HG03175 (cell line): Measurements from ENCODE around the gene SETD4.
A peak's percentile ranks its signal among the peaks of the same experiment; 100 is the strongest.
"Not testable (repeated sequence)": the region's sequence is repeated elsewhere in the genome, so short reads cannot be mapped to it uniquely, and the experiment has no call there.

Experiments
- ATAC-seq: cut with Tn5 transposase; IDR thresholded peaks from one replicate; pipeline ENCODE4 v1.9.1; 2021; ENCODE audit warnings: mild to moderate bottlenecking, moderate library complexity; ENCODE audit not compliant: unreplicated experiment

SETD4 gene, protein sequence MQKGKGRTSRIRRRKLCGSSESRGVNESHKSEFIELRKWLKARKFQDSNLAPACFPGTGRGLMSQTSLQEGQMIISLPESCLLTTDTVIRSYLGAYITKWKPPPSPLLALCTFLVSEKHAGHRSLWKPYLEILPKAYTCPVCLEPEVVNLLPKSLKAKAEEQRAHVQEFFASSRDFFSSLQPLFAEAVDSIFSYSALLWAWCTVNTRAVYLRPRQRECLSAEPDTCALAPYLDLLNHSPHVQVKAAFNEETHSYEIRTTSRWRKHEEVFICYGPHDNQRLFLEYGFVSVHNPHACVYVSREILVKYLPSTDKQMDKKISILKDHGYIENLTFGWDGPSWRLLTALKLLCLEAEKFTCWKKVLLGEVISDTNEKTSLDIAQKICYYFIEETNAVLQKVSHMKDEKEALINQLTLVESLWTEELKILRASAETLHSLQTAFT

DNA sequence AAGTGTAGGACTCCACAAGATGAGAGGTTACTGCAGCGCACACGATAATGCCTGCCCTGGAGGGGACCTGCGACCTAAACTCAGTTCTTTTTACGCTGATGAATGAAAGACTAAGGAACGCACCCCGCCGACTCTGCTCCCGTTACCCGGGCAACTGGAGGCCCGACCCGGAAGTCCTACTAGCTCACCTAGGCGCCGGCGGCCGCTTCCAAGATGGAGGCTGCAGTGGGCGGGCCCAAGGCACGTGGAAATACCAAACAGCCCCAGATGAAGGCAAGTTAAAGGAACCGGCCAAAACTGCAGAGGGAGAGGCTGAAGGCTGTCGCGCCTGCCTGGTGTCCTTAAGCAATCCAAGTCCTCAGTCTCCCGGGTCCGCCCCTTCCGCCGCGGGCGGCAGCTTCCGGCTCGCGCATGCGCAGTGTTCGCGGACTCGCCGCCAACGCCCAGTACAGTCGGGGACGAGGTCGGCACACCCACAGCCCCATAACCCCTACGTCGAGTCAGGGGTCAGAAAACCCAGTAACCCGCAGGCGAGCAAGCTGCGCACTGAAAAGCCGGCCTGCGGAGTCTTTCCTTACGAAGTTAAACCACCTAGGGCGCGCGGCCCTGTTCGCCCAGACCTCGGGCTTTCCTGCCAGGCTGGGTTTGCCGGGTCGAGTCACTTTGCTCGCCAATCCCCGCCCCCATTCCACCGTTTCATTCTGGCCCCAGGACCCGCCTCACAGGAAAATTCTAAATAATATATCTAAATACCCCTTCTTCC is at the start of gene SETD4:
TSS of gene SETD4 (minus strand) at position 368 of the 763 bp plus-strand sequence. CDS start 1,638 bp downstream, outside the sequence.
- ATAC-seq, result peak; percentile 90

DNA sequence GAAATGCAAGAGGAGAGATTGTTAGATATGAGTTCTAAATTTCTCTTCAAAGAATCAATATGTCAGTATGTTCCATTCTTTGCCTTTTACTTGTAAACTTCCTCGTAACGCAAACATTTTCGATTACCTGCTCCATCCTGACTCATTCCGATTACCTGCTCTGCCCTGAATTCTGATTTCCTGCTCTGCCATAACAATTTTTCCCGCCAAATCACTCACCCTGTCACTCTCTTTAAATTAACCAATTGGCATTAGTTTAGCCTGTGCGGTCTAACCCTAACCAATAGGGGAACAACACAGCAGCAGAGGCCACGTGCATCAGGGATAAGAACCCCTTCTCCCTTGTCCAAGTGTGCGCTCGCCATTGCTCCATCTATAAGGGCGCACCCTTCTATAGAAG is 49.5 kb upstream of the SETD4 start:
- no peak for ATAC-seq

DNA sequence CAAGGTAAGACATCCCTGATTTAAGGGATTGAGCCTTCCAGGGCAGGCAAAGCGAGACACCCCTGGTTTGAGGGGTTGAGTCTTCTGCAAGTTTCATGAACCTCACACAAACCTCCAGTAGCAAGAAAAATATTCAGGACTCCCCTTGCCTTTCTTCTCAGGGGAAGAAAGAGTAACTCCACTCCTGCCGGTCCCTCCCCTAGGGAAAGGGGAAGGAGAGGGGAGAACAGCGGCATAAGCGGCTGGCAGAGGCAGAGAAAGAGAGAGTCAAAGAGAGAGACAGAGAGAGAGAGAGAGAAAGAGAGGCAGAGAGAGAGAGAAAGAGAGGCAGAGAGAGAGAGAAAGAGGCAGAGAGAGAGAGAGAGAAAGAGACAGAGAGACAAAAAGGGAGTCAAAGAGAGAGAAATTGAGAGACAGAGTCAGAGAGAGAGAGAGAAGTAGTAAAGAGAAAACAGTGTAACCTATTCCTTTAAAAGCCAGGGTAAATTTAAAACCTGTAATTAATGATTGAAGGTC is 45.1 kb upstream of the SETD4 start:
- ATAC-seq, result no peak

DNA sequence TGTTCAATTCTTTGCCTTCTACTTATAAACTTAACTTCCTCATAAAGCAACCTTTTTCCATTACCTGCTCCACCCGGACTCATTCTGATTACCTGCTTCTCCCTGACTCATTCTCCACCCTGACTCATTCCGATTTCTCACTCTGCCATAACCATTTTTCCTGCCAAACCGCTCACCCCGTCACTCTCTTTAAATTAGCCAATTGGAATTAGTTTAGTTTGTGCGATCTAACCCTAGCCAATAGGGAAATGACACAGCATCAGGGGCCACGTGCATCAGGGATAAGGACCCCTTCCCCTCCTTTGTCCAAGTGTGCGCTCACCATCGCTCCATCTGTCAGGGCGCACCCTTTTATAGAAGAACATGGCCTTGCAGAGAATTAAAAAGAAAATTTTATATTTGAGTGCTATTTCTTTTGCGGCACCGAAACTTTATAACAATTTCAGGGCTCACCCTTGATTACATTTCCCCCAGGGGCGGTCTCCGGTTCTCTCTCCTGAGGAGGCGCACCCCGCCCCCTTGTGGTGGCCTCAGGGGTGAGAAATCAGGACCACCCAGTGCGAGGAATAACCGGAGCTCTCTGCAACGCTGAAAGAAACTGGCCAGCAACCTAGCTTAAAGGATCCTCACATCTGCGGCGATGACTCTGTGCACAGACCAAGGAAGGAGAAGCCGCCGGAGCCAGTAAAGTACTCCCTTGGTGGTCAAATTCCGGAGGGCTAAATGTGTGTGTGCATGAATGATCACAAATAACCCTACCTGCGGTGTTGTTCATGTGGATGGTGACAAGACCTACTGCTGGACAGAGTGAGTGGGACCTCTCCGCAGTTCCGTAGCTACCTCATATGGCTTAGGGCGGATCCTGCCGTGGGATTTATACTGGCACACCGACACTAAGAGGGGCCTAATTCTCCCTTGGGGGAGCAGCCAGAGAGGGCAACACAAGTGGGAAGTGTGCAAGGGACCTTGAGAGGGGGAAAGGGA is 44.3 kb upstream of the SETD4 start:
- ATAC-seq, result no peak

DNA sequence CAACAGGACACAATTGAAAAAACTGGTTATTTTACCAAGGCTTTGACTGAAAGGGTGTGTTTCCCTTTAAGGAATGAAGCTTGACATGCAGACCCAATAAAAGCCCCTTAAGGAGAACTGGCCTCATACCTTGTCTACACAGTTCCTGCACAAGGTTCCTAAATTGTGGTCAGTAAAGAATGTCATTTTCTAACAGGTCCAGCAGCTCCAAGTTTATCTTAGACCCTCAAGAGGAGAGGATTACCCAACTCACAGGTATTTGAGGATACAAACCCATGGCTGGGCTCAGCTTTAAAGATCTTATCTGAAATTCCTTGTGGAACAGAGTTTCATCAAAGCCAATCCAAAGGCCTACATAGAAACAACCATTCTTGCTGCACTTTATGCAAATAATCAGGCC is 43.1 kb upstream of the SETD4 start:
- no peak for ATAC-seq

DNA sequence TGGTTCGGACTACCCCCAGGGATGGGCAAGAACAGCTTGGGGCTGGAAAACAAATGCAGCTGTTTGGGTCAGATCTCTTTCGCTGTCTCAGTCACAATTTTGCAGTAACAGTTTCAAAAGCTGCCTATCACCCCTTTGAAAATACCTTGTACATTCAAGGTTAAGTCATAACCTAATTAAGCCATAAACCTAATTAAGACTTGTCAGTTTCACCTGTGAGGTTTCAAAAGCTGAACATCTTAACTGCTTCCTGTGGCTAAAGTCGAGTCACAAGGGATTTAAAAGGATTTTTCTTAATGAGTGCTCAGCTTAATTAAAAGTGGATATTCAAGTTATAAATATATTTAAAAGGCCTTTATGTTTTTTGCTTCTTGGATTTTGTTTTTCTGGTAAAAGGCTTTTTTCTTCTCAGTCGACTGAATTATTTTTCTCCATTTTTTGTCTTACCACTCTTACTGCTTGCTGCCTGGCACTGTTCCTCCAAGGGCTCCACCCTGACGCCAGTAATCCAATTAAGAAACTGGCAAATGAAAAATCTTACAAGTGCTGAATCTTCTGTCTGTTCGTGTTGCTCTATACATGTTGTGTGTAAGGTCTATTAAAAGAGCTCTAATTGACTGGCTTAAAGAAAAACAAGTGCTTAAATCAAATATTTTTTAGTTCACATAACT is 40.8 kb upstream of the SETD4 start:
- no peak for ATAC-seq

DNA sequence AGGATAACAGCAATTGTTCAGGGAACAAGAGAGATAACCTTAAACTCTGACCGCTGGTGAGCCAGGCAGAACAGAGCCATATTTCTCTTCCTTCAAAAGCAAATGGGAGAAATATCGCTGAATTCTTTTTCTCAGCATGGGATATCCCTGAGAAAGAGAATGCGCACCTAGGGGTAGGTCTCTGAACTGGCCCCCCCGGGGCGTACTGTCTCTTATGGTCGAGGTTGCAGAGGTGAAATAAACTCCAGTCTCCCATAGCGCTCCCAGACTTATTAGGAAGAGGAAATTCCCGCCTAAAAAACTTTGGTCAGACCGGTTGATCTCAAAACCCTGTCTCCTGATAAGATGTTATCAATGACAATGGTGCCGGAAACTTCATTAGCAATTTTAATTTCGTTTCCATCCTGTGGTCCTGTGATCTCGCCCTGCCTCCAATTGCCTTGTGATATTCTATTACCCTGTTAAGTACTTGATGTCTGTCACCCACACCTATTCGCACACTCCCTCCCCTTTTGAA is 39.4 kb upstream of the SETD4 start:
- not testable (repeated sequence) for ATAC-seq

DNA sequence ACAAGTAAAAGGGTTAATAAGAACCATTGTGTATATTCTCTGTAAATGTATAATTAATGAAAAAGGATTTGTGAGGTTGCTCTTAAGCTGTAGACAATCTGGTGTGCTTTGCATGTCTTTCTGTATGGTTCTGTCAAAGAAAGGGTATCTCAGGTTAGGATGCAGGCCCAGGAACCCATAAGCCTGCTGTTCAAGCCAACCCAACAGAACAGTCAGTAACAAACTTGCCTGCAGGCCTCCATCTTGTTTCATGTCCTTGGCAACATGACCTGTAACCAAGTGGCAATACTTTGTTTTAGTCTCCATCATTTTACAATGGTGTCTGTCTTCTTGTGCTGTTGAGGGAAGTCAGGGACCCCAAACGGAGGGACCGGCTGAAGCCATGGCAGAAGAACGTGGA is 38.7 kb upstream of the SETD4 start:
- no peak for ATAC-seq

DNA sequence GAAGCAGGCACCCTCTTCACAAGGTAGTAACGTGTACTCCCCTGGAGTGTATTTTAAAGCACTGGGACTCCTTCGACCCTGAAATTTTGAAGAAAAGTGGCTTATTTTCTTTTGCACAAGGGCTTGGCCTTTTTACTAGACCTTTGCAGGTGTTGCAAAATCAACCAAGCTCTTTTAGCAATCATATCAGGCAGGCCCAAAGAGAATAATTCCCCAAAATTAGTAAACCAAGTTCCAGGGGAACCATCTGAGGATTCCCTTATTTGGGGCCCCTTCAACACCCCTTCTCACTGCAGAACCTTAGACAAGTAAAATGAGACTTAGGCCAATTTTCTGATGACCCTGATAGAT is 37.8 kb upstream of the SETD4 start:
- ATAC-seq, result no peak

DNA sequence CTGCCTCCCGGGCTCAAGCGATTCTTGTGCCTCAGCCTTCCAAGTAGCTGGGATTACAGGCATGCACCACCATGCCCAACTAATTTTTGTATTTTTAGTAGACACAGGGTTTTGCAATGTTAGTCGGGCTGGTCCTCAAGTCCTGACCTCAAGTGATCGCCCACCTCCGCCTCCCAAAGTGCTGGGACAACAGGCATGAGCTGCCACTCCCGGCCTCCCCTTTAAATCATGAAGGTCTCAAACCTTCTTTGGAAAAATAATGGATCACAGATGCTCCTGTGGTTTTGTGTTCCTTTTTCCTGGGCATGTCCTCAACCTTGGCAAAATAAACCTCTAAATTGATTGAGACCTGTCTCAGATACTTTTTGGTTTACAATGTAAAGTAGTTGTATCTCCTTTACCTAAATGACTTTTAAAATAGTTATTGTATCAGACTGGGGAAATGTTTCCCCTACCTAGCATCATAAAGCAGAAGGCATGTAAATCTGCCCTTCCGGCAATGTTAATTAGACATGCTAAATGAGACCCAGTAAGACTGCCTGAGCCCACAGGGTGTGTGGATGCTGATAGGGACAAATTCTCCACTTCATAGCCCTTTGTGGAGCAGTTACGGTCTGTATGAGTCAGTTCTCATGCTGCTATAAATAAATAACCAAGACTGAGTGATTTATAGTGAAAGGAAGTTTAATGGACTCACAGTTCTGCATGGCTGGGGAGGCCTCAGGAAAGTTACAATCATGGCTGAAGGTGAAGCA is 37.3 kb upstream of the SETD4 start:
- ATAC-seq, result peak; percentile 57

DNA sequence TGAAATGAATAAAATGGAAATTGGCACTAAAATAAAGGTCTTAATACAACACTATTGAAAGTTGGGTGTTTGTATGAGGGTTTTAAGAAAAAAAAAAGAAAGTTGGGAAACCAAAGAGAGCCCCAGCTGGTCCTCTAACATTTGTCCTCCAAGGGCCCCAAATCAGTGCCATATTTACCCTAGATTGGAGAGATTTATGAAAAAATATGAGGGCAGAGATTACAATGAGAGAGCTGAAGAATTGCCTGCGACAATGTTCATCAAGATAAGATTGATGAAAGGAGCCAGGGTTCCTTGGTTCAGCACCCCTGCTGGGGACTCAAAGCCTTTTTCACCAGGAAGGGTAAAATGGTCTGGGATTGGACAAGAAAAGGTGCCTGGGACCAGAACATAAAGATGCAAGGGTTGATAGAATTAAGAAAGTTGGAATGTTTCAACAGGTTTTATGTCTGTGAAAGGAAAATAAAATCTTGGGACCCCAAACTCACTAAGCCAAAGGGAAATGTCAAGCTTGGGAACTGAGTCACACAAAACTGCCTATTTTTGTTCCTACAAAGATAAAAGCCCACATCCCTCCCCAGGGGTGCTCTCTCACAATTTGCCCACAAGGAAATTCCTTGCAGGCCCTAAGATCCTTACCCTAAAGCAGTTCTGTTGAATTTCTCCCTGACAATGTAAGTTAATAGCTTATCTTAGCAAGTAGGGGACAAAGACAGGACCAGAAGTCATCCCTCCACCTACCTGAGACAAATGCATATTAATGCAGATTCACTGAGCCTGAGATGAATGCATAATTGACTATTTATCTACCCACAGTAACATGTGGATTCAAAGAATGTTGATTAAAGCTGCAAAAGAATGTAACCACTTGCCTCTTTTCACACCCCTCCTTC is 36.3 kb upstream of the SETD4 start:
- no peak for ATAC-seq

DNA sequence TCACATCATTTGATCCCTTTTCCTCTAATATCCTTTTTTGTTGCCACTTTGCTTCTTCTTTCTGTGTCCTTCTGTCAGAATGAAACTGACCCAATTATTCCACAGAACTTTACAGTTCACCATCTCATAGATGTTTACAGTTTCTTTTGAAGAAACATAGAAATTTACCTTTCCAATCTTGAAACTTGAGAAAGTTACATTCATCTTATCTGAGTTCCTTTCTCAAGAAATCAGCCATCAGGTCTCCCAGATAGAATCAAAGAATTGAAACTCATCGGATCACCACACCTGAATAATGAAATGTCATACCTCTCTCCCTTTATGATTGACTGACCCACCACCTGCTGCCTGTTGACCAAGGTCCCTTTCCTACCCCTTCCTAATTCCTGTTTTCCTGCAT is 33.2 kb upstream of the SETD4 start:
- no peak for ATAC-seq

DNA sequence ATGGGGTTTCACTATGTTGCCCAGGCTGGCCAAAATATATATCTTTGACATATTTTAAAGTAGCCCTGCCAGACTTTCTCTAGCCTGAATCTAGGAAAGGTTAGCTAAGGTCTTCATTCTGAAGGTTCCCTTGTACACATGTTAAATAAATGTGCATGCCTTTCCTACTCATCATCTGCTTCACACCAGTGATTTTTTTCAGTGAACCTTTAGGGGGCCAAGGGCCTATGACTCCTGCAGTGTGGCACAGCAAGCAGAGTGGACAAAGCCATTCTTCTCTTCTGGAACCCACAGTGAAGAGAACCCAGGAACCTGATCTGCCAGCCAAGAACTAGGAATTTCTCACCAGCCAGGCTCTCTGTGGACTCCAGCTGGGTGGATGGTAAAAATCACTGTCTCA is 32.4 kb upstream of the SETD4 start:
- no peak for ATAC-seq

DNA sequence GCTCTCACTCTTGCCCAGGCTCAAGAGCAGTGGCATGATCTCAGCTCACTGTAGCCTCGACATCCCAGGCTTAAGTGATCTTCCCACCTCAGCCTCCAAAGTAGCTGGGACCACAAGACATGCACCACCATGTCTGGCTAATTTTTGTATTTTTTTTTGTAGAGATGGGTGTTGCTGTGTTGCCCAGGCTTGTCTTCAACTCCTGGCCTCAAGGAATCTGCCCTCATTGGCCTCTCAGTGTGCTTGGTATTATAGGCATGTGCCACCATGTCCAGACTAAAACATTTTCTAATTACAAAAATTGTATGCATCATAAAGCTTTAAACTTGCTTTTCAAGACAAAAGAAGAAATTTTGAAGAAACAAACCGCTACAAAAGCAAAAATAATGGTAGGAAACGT is 29.6 kb upstream of the SETD4 start:
- no peak for ATAC-seq

DNA sequence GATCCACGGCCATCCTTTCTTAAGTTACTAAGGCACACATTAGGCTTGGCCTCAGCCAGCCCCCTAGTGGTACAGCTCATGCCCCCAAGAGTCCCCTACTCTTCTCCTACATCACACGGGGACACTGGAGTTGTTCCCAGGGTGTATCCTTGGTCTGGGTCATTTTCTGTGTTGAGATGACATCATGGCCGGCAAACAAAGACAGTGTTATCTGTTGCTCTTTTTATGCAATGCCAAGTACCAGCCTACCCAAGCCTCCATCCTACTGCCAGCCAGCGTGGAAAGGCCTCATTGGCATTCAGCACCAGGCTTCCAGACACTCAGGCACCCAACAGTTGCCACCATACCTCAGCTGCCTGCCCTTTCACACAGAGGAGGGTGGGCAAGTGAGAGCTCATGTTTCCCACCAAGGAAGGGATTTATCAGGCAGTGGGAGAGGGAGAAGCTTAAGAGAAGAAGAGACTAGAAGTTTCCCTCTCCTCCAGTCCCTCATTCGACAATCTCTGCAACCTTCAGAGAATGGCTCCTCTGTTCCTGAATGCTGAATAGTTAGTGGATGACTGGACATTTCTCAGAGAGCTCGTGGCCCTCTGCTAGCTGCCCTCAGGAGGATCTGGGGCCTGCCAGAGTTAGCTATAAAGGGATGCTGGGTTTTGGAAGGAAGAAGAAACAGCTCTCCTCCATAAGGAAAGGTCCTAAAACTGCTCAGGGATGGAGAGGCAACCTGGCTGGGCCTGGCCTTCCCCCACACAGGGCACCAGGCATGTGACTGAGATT is 27.2 kb upstream of the SETD4 start:
- no peak for ATAC-seq

DNA sequence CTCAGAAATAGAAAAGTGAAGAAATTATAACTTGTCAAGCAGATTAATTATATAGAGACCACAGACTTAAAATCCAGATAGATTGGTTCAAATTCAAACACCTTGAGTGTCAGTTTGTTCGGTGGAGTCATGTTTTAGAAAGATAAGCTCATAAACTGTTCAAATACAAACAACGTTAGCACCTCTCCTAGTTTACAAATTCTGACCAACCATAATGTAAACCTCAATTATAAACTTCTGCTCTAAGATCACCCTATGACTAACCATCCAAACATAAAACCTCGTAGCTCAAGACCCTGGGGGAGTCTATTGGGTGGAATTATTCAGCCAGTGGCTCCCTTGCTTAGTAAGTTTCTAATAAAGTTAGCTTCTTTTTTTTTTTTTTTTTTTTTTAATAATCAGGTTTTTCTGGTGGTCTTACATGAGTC is 21.9 kb upstream of the SETD4 start:
- ATAC-seq, result no peak

DNA sequence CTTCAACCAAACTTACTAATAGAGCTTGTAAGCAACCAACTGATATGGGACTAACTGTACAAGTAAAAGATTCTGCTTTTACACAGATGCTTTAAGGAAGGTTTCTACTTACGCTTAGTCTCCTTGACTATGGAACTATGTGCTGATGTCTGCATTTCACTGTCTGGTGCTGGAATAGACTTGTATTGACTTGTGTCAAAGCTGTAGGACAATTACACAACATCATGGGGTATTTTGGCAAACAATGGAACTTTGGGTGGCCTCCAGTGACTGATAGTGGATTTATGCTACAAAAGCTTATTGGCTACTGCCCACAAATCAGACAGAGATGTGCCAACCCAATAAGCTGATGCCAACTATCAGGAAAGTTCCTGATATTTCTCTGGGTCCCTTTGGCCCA is 20.1 kb upstream of the SETD4 start:
- ATAC-seq, result no peak

DNA sequence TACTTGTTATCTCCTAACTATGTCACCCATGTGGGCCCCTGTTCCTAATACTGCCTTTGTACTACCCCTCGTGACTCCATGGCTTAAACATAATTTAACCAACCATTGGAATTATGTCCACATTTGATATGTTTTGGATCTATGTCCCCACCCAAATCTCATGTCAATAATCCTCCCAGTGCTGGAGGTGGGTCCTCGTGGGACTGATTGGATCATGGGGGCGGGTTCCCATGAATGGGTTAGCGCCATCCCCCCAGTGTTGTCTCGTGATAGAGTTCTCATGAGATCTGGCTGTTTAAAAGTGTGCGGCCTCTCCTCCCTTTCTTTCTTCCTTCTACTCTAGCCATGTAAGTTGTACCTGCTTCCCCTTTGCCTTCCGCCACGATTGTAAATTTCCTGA is 19.3 kb upstream of the SETD4 start:
- no peak for ATAC-seq
